Lower lobe of right lung (tissue), 2 donors: ENCODE measurements around the gene TTBK2. TPM values are rescaled to one million over a fixed set of nuclear protein-coding genes. Genes with fewer than 3 reads are reported as not detected.

ENCODE experiments used
- ATAC-seq, 2 donors: fragments of 200-7000 bp; cut with Tn5 transposase; one replicate each; pipeline ENCODE4 v1.9.1; 2020 to 2022; ENCODE audit warnings: mild to moderate bottlenecking in 2 of 2, moderate library complexity in 2 of 2
- DNase-seq: peaks from one replicate; pipeline ENCODE4 v3.0.0-alpha.2; 2020
- H3K27ac ChIP-seq: fragments of 200-600 bp; one replicate; pipeline ENCODE4 v1.8.0; 2022
- H3K27me3 ChIP-seq: fragments of 200-600 bp; one replicate; pipeline ENCODE4 v1.8.0; 2022; ENCODE audit warnings: low read depth
- H3K36me3 ChIP-seq: fragments of 200-600 bp; one replicate; pipeline ENCODE4 v1.8.0; 2022; ENCODE audit warnings: mild to moderate bottlenecking
- H3K4me1 ChIP-seq: fragments of 200-600 bp; one replicate; pipeline ENCODE4 v1.8.0; 2022
- H3K4me3 ChIP-seq: fragments of 200-600 bp; one replicate; pipeline ENCODE4 v1.8.0; 2022; ENCODE audit warnings: mild to moderate bottlenecking
- H3K9me3 ChIP-seq: fragments of 200-600 bp; one replicate; pipeline ENCODE4 v1.8.0; 2022
- intact Hi-C: fragments of 100-400 bp; cut with DNase I; formaldehyde crosslinking; loops from one replicate; pipeline ENCODE4 v1.11.0; 2022
- total RNA-seq: library from RNA; stranded (reverse); fragmentation: NEBNext Ultra II Directional; extraction: Animal tissue kit (Norgen Biotek cat#: 25700); gene quantifications from one replicate; pipeline ENCODE4 v1.2.1, GENCODE V29; 2021
- TF ChIP-seq, protein P1 (sequence below): fragments of 200-600 bp; IDR thresholded peaks from one replicate; pipeline ENCODE4 v1.8.0; 2022; ENCODE audit warnings: antibody characterized with exemption, mild to moderate bottlenecking
- donor health status: DM: no; HTN: yes; CAD: no; lungs with severe emphysema.

The TTBK2 gene
- total RNA-seq, 1 donor from 2014 or later: 19.1 TPM

- no peak overlapping the region for H3K4me3 ChIP-seq
- TF ChIP-seq, protein P1, sequence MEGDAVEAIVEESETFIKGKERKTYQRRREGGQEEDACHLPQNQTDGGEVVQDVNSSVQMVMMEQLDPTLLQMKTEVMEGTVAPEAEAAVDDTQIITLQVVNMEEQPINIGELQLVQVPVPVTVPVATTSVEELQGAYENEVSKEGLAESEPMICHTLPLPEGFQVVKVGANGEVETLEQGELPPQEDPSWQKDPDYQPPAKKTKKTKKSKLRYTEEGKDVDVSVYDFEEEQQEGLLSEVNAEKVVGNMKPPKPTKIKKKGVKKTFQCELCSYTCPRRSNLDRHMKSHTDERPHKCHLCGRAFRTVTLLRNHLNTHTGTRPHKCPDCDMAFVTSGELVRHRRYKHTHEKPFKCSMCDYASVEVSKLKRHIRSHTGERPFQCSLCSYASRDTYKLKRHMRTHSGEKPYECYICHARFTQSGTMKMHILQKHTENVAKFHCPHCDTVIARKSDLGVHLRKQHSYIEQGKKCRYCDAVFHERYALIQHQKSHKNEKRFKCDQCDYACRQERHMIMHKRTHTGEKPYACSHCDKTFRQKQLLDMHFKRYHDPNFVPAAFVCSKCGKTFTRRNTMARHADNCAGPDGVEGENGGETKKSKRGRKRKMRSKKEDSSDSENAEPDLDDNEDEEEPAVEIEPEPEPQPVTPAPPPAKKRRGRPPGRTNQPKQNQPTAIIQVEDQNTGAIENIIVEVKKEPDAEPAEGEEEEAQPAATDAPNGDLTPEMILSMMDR: no peak
- H3K36me3 ChIP-seq: peaks cover 30% of the 10 kb centered on the region
- no peak for DNase-seq
- no peak for ATAC-seq
- H3K27me3 ChIP-seq: no peaks in the 10 kb centered on the region
- H3K9me3 ChIP-seq: no peaks in the 10 kb centered on the region
- H3K27ac ChIP-seq: no peak overlapping the region
- intact Hi-C loops: no loop called here
- H3K4me1 ChIP-seq: no peaks in the 10 kb centered on the region
Measured at GRCh38 chr15:42800731-42801474, 119.7 kb downstream of the TTBK2 start.

GRCh38 chr15:42798802-42799201 is 121.8 kb downstream of the TTBK2 start:
- Histone ChIP-seq H3K4me3 (no peak overlapping the region), H3K4me1 (no peaks in the 10 kb centered on the region), H3K36me3 (peaks cover 34% of the 10 kb centered on the region), H3K27ac (no peak overlapping the region), H3K9me3 (no peaks in the 10 kb centered on the region), H3K27me3 (no peaks in the 10 kb centered on the region)
- ATAC-seq (no peak), DNase-seq (no peak)
- TF ChIP-seq, protein P1: no peak
- intact Hi-C loops: no loop called here

DNA sequence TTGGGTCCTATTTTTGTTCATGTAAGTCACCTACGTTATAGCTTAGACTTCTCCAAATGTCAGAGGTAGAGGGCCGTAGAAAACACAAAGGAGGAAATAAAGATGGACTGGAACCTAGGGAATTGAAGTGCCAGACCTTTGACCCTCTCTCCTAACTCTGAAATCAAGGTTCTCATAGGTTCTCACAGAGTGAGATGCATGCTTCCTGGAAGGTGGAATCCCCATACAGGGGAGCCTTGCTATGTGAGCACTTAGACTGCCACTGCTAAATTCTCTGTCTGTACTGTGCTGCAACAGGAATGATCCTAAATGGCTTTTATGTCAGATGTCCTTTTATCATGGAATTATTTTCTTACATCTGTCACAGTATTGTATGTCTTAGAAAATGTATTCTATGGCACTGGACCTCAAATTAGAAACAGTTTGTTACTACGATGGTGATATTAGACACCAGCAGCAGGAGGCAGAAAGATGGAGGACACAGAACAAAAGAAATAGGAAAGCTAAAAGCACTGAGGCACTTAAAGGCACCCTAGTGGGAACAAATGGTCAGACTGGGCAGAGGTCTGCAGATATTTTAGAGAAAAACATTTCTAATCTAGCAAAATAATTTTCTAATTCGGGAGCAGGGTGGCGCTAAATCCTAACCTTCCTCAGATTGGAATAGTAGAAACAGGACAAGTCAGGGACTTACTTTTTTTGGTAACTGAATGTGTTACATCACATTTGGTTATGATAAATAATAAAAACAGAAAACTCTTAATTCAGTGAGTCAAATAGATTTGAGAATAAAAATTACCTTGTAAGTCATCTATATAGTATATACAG is 123.4 kb downstream of the TTBK2 start:
- intact Hi-C loops: no loop called here
- H3K4me3 ChIP-seq: no peak overlapping the region
- no peak for DNase-seq
- TF ChIP-seq, protein P1: no peak
- H3K36me3 ChIP-seq: peaks cover 23% of the 10 kb centered on the region
- H3K9me3 ChIP-seq: no peaks in the 10 kb centered on the region
- H3K4me1 ChIP-seq: no peaks in the 10 kb centered on the region
- H3K27ac ChIP-seq: no peak overlapping the region
- ATAC-seq: no peak
- no peaks in the 10 kb centered on the region for H3K27me3 ChIP-seq

DNA sequence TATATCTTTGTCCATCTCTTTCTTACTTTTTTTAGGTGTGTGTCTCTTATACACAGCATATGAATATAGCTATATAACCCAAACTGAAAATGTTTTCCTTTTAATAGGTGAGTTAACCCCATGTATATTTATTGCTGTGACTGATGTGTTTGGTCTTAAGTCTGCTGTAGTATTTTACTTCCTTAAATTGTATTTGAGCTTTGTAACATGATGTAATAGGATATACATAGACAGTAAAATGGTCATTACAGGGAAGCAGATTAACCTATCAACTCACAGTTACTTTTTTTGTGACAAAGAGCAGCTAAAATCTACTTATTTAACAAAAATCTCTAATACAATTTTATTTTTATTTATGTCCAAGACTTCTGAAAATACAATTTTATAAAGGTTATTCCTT is 131.9 kb downstream of the TTBK2 start:
- DNase-seq: no peak
- H3K9me3 ChIP-seq: no peaks in the 10 kb centered on the region
- H3K27ac ChIP-seq: no peak overlapping the region
- TF ChIP-seq, protein P1: no peak
- ATAC-seq: no peak
- peaks cover 11% of the 10 kb centered on the region for H3K36me3 ChIP-seq
- no peaks in the 10 kb centered on the region for H3K27me3 ChIP-seq
- intact Hi-C loops: no loop called here
- no peak overlapping the region for H3K4me3 ChIP-seq
- H3K4me1 ChIP-seq: no peaks in the 10 kb centered on the region

GRCh38 chr15:42786978-42787377 is 133.6 kb downstream of the TTBK2 start:
- no peak overlapping the region for H3K4me3 ChIP-seq
- peaks cover 18% of the 10 kb centered on the region for H3K36me3 ChIP-seq
- no peak overlapping the region for H3K27ac ChIP-seq
- H3K27me3 ChIP-seq: no peaks in the 10 kb centered on the region
- H3K4me1 ChIP-seq: no peaks in the 10 kb centered on the region
- no peaks in the 10 kb centered on the region for H3K9me3 ChIP-seq
- intact Hi-C loops: no loop called here
- no peak for ATAC-seq
- no peak for DNase-seq
- TF ChIP-seq, protein P1: no peak
